Left renal pelvis (tissue), 4 donors: Measurements from ENCODE around the gene PPL. TPM values are rescaled to one million over a fixed set of nuclear protein-coding genes. Genes with fewer than 3 reads are reported as not detected.
"Not testable (repeated sequence)": the region's sequence is repeated elsewhere in the genome, so short reads cannot be mapped to it uniquely, and the experiment has no call there.

ENCODE experiments used
- DNase-seq, 4 donors: peaks; one replicate each; pipeline ENCODE4 v3.0.0-alpha.2; 2013; ENCODE audit warnings: low read depth in 4 of 4, low spot score in 3 of 4
- polyA plus RNA-seq, 4 donors: library from polyadenylated mRNA; unstranded; fragments of 120-200 nt; gene quantifications; one replicate each; pipeline ENCODE4 v1.2.1, GENCODE V29; 2013; ENCODE audit not compliant: insufficient read length in 4 of 4

PPL gene, protein sequence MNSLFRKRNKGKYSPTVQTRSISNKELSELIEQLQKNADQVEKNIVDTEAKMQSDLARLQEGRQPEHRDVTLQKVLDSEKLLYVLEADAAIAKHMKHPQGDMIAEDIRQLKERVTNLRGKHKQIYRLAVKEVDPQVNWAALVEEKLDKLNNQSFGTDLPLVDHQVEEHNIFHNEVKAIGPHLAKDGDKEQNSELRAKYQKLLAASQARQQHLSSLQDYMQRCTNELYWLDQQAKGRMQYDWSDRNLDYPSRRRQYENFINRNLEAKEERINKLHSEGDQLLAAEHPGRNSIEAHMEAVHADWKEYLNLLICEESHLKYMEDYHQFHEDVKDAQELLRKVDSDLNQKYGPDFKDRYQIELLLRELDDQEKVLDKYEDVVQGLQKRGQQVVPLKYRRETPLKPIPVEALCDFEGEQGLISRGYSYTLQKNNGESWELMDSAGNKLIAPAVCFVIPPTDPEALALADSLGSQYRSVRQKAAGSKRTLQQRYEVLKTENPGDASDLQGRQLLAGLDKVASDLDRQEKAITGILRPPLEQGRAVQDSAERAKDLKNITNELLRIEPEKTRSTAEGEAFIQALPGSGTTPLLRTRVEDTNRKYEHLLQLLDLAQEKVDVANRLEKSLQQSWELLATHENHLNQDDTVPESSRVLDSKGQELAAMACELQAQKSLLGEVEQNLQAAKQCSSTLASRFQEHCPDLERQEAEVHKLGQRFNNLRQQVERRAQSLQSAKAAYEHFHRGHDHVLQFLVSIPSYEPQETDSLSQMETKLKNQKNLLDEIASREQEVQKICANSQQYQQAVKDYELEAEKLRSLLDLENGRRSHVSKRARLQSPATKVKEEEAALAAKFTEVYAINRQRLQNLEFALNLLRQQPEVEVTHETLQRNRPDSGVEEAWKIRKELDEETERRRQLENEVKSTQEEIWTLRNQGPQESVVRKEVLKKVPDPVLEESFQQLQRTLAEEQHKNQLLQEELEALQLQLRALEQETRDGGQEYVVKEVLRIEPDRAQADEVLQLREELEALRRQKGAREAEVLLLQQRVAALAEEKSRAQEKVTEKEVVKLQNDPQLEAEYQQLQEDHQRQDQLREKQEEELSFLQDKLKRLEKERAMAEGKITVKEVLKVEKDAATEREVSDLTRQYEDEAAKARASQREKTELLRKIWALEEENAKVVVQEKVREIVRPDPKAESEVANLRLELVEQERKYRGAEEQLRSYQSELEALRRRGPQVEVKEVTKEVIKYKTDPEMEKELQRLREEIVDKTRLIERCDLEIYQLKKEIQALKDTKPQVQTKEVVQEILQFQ (N-terminal part only)
- 10 to 100 TPM in 3 of 4 donors, 1 to 10 TPM in 1; 3.7 to 40.1 (median 28.3) TPM for polyA plus RNA-seq

GRCh38 chr16:4936991-4937781, at the start of gene PPL:
Gene PPL, minus strand, starts transcription at chr16:4937148. Its CDS starts 103 bp downstream, at chr16:4937045.
- peak in 1 of 4 donors; percentile 68 for DNase-seq

GRCh38 chr16:4984174-4984990, 47.4 kb upstream of the PPL start:
- DNase-seq = no peak

DNA sequence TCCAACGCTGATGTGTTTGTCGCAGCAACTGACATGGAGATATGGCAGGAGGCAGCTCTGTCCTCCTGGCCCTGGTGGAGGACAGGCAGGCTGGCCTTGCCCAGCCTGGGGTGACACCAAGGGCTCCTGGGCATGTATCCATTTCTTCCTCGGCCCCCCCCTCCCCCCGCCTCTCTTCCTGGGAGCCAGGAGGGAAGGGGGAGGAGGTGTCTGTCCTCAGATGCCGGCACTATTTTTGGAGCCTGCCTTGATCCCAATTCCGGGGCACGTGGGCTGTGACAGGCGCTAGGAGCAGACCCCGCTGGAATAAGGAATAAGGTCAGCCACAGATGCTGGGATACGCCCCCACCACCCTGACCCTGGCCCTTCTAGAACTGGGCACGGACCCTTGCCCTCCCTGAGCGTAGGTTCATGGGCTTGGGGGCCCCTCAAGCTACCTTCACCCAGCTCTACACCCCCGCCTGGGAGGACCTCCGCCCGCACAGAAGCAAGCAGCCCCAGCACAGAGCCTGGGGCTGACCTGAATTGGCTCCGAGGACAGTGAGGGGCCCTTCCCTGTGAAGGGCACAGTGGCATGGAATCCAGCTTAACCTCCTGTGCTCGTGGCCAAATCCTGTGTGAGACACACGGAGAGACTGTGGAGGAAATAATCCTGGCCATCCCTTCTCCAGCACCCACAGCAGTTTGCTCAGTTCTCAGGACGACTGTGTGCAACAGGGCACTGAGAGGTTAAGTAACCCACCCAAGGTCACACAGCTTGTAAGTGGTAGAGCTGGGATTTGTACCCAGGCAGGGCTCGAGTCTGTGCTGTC, 45.3 kb upstream of the PPL start:
- DNase-seq = no peak

DNA sequence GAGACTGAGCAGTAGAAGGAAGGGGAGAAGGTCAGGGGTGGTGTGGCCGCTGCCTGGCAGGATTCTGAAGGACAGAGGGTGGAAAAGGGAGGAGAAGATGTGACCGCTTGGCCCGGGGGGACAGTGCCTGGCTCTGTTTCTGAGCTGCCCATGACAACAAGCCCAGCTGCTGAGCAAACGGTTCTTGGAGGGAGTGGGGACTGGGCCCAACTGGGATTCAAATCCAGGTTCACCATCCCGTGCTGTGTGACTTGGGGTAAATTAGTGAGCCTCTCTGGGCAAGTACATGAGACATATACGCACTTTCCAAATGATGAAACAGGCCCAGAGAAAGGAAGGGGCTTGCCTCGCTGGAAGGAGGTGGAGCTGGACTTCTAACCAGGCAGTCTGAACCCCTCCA, 44.5 kb upstream of the PPL start:
- no peak for DNase-seq

DNA sequence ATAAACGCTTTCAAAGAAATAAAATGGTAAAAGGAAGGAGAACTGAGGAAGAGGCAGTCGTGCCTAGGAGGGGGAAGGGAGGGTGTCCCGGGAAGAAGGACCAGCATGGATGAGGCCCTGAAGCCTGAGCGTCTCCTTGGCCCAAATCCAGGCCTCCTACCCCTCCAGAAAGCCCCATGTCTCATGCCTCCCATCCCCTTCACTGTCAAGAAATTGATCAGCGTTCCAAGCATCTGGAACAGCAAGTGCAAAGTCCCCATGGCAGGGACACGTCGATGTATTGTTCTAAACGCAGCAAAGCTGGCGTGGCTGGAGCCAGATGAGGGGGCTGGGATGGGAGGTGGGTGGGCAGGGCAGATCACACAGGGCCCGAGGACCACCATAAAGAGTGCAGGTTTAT, 43.7 kb upstream of the PPL start:
- no peak for DNase-seq

DNA sequence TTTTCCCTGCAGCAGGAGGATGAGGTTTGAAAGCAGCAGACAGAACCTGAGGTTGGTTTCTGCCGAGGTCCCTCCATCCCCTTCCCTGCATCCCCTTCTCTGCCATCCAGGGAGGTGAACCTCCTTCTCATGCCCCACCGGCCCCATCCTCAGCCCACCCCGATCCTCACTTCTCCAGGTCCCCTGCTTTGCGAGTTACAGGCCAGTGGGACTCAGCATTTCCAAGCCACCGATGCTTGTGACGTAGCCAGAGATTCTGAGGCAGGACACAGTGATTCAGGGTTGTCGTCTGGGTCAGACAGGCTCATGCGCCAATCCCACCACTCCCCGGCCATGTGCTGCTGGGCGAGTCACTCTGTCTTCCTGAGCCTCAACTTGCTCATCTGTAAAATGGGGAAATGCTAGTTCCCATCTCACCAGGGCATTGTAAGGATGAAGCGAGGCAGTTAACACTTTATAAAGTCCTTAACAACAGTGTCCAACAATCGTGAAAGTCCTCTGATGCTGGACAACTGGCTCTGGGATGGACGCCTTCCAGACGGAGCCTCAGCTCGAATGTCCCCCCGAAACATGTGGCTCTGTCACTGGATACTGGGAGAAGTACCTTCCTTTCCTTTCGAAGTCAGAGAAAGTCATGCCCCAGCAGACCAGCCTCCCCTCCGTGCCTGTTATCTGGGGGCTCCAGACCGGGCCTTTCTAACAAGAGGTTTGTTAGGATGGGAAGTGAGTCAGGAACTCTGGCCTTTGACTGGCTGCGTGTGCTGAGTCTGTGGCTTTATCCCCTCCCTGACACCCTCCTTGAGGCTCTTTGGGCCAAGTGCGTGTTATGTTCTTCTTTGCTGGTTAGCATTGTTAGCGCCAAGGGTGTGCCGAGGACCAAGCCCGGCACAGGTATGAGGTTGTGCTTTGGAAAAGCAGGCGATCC, 43.0 kb upstream of the PPL start:
- no peak for DNase-seq

GRCh38 chr16:4979164-4979563, 42.2 kb upstream of the PPL start:
- no peak for DNase-seq

DNA sequence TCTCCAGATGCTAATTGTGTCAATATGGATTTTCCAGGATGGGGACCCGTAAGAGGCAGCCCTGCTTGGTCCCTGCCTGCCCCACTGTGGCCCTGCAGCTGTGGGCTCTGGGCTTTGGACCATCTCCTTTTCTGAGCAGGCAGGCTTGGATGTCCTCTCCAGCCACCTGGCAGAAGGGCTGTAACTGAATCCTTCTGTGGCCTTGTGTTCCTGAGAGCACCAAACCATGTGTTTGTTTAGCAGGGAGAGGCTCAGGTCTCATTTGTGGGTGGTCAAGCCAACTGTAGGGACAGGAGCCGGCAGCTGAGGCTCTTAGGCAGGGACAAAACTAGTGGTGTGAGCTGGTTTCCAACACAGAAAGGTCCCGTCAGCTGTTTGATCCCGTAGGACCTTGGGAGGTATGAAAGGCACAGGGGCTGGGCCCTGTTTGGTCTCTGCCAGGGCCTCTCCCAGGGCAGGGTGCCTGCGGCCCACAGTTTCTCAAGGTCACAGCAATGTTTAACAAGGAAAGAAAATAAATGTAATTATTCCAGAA, 39.7 kb upstream of the PPL start:
- DNase-seq = no peak

DNA sequence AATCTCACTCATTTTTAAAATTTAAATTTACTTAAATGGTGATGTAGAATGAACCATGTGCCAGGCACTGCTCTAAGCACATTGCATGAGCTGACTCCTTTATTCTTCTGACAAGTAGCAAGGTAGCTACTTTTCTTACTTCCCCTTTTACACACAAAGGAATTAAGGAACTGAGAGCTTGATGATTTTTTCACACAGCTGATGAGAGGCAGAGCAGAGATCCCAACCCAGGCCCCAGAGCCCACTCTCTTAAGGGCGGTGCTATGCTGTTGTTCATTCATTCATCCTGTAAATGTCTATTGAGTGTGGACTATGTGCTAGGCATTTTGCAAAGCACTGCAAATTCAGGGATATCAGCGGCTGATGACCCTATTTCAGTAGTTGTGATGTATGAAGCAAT, 39.1 kb upstream of the PPL start:
- no peak for DNase-seq

DNA sequence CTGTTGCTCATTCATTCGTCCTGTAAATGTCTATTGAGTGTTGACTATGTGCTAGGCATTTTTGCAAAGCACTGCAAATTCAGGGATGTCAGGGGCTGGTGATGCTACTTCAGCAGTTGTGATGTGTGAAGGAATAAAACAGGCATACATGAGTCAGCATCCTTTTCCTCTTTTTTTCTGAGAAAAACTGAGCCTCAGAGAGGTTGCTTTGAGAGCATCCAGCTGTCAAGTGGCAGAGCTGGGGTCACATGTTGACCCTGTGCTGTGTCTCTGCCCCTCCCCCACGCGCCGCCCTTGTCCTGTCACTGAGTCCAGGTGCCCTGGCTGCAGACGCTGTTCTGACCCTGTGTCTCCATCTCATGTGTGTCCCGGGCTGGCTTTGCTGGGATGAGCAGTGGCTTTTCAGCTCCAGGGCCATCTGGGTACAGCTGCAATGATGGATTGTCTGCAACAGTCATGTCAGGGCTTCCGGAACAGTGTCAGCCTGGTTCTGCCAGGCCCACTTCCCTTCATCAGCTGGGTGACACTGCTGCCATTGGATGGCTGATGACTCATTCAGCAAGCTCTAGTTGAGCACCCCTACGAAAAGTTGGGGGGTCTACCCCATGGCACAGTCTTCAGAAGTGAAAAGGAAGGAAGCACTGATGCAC, 36.1 kb upstream of the PPL start:
- DNase-seq = no peak

- no peak for DNase-seq
These were observed 33.1 kb upstream of the PPL start for GRCh38 chr16:4970010-4970409.

DNA sequence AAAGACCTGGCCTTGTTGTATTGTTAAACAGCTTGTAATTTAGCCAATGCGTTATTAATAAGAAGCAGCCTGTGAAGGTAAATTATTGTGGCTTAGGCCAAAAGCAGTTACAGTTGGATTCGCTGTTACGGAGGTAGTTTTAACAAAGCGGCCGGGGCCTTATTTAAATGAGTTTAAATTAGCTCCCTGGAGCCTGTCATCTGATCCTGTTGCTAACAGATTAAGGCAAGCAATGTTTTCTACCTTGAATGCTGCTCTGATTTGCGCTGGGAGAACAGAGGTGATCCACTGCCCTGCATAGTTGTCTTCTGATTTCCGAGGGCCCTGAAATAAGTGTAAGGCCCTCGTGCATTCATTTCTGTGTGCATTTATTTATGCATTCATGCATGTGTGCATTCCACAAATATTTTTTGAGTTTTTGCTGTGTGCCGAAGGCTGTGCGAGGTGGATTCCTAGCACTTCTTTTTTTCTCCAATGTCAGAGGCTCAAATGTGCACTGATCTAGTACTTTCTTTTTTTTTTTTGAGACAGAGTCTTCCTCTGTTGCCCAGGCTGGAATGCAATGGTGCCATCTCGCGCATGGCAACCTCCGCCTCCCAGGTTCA, 32.0 kb upstream of the PPL start:
- no peak for DNase-seq

- not testable (repeated sequence) for DNase-seq
These were observed 31.3 kb upstream of the PPL start for GRCh38 chr16:4968278-4968677.

- DNase-seq = no peak
These were observed 29.9 kb upstream of the PPL start for GRCh38 chr16:4966736-4967453.

- DNase-seq = not testable (repeated sequence)
These were observed 26.6 kb upstream of the PPL start for GRCh38 chr16:4963527-4963926.
